Spleen (tissue), 11 donors: ENCODE data around the gene HSPA12B. TPM values are rescaled to one million over a fixed set of nuclear protein-coding genes. Genes with fewer than 3 reads are reported as not detected.
A peak's percentile ranks its signal among the peaks of the same experiment; 100 is the strongest.

Source experiments
- DNase-seq: peaks from one replicate; pipeline ENCODE4 v3.0.0-alpha.2; 2020
- H3K27ac ChIP-seq, 8 donors: fragments of 200-600 bp; sonication (generic) in 7 of 8; 1 replicate in 4 of 8; 2 replicates in 4 of 8; pipeline versions ENCODE4 v1.5.0 to v1.8.0; 2016 to 2021; ENCODE audit warnings: inconsistent platforms in 4 of 8, mild to moderate bottlenecking in 4 of 8, moderate library complexity in 1 of 8
- H3K27me3 ChIP-seq, 7 donors: fragments of 200-600 bp; sonication (generic) in 6 of 7; replicated peaks in 1 of 7; 1 replicate in 4 of 7; 2 replicates in 3 of 7; pipeline versions ENCODE4 v1.5.0 to v1.8.0; 2016 to 2021; ENCODE audit warnings: inconsistent platforms in 3 of 7, mild to moderate bottlenecking in 1 of 7
- H3K36me3 ChIP-seq, 6 donors: fragments of 200-600 bp; sonication (generic) in 5 of 6; 1 replicate in 4 of 6; 2 replicates in 2 of 6; pipeline versions ENCODE4 v1.5.0 to v1.8.0; 2016 to 2021; ENCODE audit warnings: inconsistent platforms in 2 of 6
- H3K4me1 ChIP-seq, 6 donors: fragments of 200-600 bp; sonication (generic) in 5 of 6; 1 replicate in 3 of 6; 2 replicates in 3 of 6; pipeline versions ENCODE4 v1.5.0 to v1.8.0; 2016 to 2021; ENCODE audit warnings: inconsistent platforms in 3 of 6
- H3K4me3 ChIP-seq, 8 donors: fragments of 200-600 bp; sonication (generic) in 7 of 8; 1 replicate in 4 of 8; 2 replicates in 4 of 8; pipeline versions ENCODE4 v1.5.0 to v1.8.0; 2016 to 2021; ENCODE audit warnings: inconsistent platforms in 4 of 8, mild to moderate bottlenecking in 4 of 8, moderate library complexity in 2 of 8
- H3K9me3 ChIP-seq, 8 donors: fragments of 200-600 bp; sonication (generic) in 7 of 8; 1 replicate in 4 of 8; 2 replicates in 4 of 8; pipeline versions ENCODE4 v1.5.0 to v1.8.0; 2016 to 2021; ENCODE audit warnings: inconsistent platforms in 4 of 8
- CTCF ChIP-seq, 11 experiments: fragments of 200-600 bp in 7 of 11; fragments of 450-650 bp in 4 of 11; sonication (generic) in 4 of 11; IDR thresholded peaks in 8 of 11; conservative IDR thresholded peaks in 3 of 11; 1 replicate in 7 of 11; 2 replicates in 4 of 11; pipeline versions ENCODE4 v1.4.0 to v1.8.0; 2016 to 2021; ENCODE audit warnings: antibody characterized with exemption in 11 of 11, inconsistent platforms in 4 of 11, mild to moderate bottlenecking in 1 of 11
- POLR2A ChIP-seq, 3 donors: fragments of 450-650 bp; IDR thresholded peaks; one replicate each; pipeline ENCODE4 v1.5.1; 2017; ENCODE audit warnings: antibody characterized with exemption in 3 of 3, mild to moderate bottlenecking in 1 of 3
- POLR2AphosphoS5 ChIP-seq, 3 donors: sonication (generic); formaldehyde crosslinking; IDR thresholded peaks; one replicate each; pipeline ENCODE4 v1.5.1; 2017; ENCODE audit warnings: antibody characterized with exemption in 3 of 3
- WGBS, 5 donors: extraction: QIAGEN DNeasy Blood & Tissue Kit in 3 of 5; methylation state at CpG; one replicate each; pipeline versions ENCODE4 v1.1.5 to v1.1.7; 2013 to 2018; 5-methylcytosine and 5-hydroxymethylcytosine counted together
- intact Hi-C: fragments of 100-400 bp; cut with DNase I; formaldehyde crosslinking; loops from one replicate; pipeline ENCODE4 v1.15.0; 2023; ENCODE audit warnings: low total_unique reads
- polyA plus RNA-seq, 3 donors: library from polyadenylated mRNA; stranded (reverse); fragments of 200-250 nt; gene quantifications; one replicate each; pipeline ENCODE4 v1.2.1, GENCODE V29; 2013
- total RNA-seq, 7 donors: library from RNA; depleted of rRNA in 3 of 7; stranded (reverse); fragments of >200 nt in 3 of 7; fragmentation: NEBNext Ultra II Directional in 4 of 7; extraction: Animal tissue kit (Norgen Biotek cat#: 25700) in 4 of 7; gene quantifications; one replicate each; pipeline versions ENCODE4 v1.1.0 to v1.2.1, GENCODE V29; 2016 to 2021
- donor health status: healthy with polysubstance abuse.
- donor health status: DM: no; HTN: no; CAD: no; lungs with moderate emphysema.
- donor health status: DM: no; HTN: no; CAD: no.
- donor health status: Bipolar disorder and iron deficiency.
- donor health status: healthy.
- donor health status: DM: no; HTN: no; CAD: no.
- donor health status: DM: yes; HTN: yes; CAD: no.

The HSPA12B gene
- total and polyA plus RNA-seq, 10 donors: 5.7 to 74.0 (median 27.2) TPM

- Histone ChIP-seq H3K4me3 (peak overlapping the region; percentile 41 to 83 (median 50)), H3K4me1 (peaks cover 30 to 81% (median 61%) of the 10 kb centered on the region in 6 donors), H3K27me3 (no peaks in the 10 kb centered on the region), H3K36me3 (peaks cover 0 to 24% (median 0%) of the 10 kb centered on the region in 6 donors), H3K9me3 (no peaks in the 10 kb centered on the region), H3K27ac (peak overlapping the region; percentile 69 to 89 (median 84))
- peak; percentile 89 for DNase-seq
- TF ChIP-seq POLR2AphosphoS5 (IDR thresholded peaks at IDR 0.05) (peak in 2 of 3 donors; percentile 49 to 66), CTCF (IDR thresholded peaks at IDR 0.05 in 8 of 11, conservative IDR thresholded peaks at IDR 0.05 in 3 of 11) (no peak)
- WGBS, 5 donors: 40 to 56% (median 51%) methylated on average over 49 to 79 of the region's 79 CpGs
- intact Hi-C loops: loop anchor here (2.0 kb wide), 1 partner anchor 33 kb away; no protein-coding TSS in a partner anchor
These were observed 53.0 kb downstream of the HSPA12B start for GRCh38 chr20:3785240-3786125.

GRCh38 chr20:3786126-3786484, 53.6 kb downstream of the HSPA12B start:
- peak overlapping the region; percentile 69 to 89 (median 84) for H3K27ac ChIP-seq
- H3K27me3 ChIP-seq: no peaks in the 10 kb centered on the region
- no peaks in the 10 kb centered on the region for H3K9me3 ChIP-seq
- intact Hi-C loops: loop anchor here (2.0 kb wide), 1 partner anchor 33 kb away; no protein-coding TSS in a partner anchor
- peak overlapping the region; percentile 41 to 83 (median 50) for H3K4me3 ChIP-seq
- WGBS, 5 donors: 1 to 8% (median 5%) methylated on average over 11 to 35 of the region's 35 CpGs; no CpG with 5 or more reads in 1 of the 5 donors
- peaks cover 0 to 24% (median 0%) of the 10 kb centered on the region in 6 donors for H3K36me3 ChIP-seq
- TF ChIP-seq CTCF (IDR thresholded peaks at IDR 0.05 in 8 of 11, conservative IDR thresholded peaks at IDR 0.05 in 3 of 11) (no peak), POLR2A (IDR thresholded peaks at IDR 0.05) (no peak), POLR2AphosphoS5 (IDR thresholded peaks at IDR 0.05) (no peak)
- H3K4me1 ChIP-seq: peaks cover 25 to 75% (median 54%) of the 10 kb centered on the region in 6 donors
- DNase-seq: no peak

GRCh38 chr20:3786665-3787323, 54.3 kb downstream of the HSPA12B start, which contains the start of gene CENPB:
Gene CENPB, minus strand, starts transcription at chr20:3786740. Its CDS starts 257 bp downstream, at chr20:3786483.
- no peaks in the 10 kb centered on the region for H3K9me3 ChIP-seq
- peaks cover 0 to 24% (median 0%) of the 10 kb centered on the region in 6 donors for H3K36me3 ChIP-seq
- intact Hi-C loops: loop anchor here (2.0 kb wide), 1 partner anchor 32 kb away; no protein-coding TSS in a partner anchor
- TF ChIP-seq CTCF (IDR thresholded peaks at IDR 0.05 in 8 of 11, conservative IDR thresholded peaks at IDR 0.05 in 3 of 11): peak; percentile 49 to 96 (median 90)
- TF ChIP-seq POLR2A (IDR thresholded peaks at IDR 0.05): no peak
- peak; percentile 67 to 76 (median 73) for TF ChIP-seq POLR2AphosphoS5 (IDR thresholded peaks at IDR 0.05)
- H3K27ac ChIP-seq: peak within 1 kb of the TSS; percentile 69 to 89 (median 84)
- peak within 1 kb of the TSS; percentile 41 to 83 (median 50) for H3K4me3 ChIP-seq
- DNase-seq: peak; percentile 97
- no peaks in the 10 kb centered on the region for H3K27me3 ChIP-seq
- H3K4me1 ChIP-seq: peaks cover 21 to 68% (median 50%) of the 10 kb centered on the region in 6 donors
- 3 to 6% (median 5%) methylated on average over 25 to 70 of the region's 70 CpGs for whole genome bisulfite sequencing, 5 donors
